Kidney (tissue), 14 donors: Measurements from ENCODE around the gene CDR2L. TPM values are rescaled to one million over a fixed set of nuclear protein-coding genes. Genes with fewer than 3 reads are reported as not detected.
A peak's percentile ranks its signal among the peaks of the same experiment; 100 is the strongest.

Experiments used
- DNase-seq, 5 donors: peaks; one replicate each; pipeline ENCODE4 v3.0.0-alpha.2; 2013 to 2020
- FAIRE-seq: peaks from 2 replicates; lab custom pipeline; 2012; peaks lifted over from hg19 to GRCh38; lab: Jason Lieb, UNC
- H3K27ac ChIP-seq, 2 donors: one replicate each; pipeline ENCODE4 v1.7.0; 2013; ENCODE audit warnings: low read depth in 2 of 2, low read length in 2 of 2, inconsistent platforms in 1 of 2
- H3K27me3 ChIP-seq: one replicate; pipeline ENCODE4 v1.7.1; 2013; ENCODE audit warnings: low read length, inconsistent platforms; ENCODE audit not compliant: control insufficient read depth, insufficient read depth
- H3K36me3 ChIP-seq, 3 donors: one replicate each; pipeline versions ENCODE4 v1.7.0 to v1.7.1; 2013; ENCODE audit warnings: low read length in 3 of 3, control low read depth in 1 of 3, inconsistent platforms in 1 of 3; ENCODE audit not compliant: insufficient read depth in 3 of 3, control insufficient read depth in 2 of 3
- H3K4me1 ChIP-seq, 3 donors: one replicate each; pipeline versions ENCODE4 v1.7.0 to v1.7.1; 2013; ENCODE audit warnings: low read length in 3 of 3, inconsistent platforms in 1 of 3, low read depth in 1 of 3; ENCODE audit not compliant: control insufficient read depth in 2 of 3, insufficient read depth in 2 of 3
- H3K4me3 ChIP-seq, 3 donors: one replicate each; pipeline versions ENCODE4 v1.7.0 to v1.8.1; 2013; ENCODE audit warnings: low read length in 3 of 3, control low read depth in 1 of 3, inconsistent platforms in 1 of 3
- H3K9ac ChIP-seq, 3 donors: one replicate each; pipeline versions ENCODE4 v1.7.0 to v1.7.1; 2013; ENCODE audit warnings: low read length in 3 of 3, control low read depth in 1 of 3, inconsistent platforms in 1 of 3
- H3K9me3 ChIP-seq, 3 donors: one replicate each; pipeline versions ENCODE4 v1.7.0 to v1.7.1; 2013; ENCODE audit warnings: low read length in 3 of 3, control low read depth in 1 of 3, inconsistent platforms in 1 of 3; ENCODE audit not compliant: control insufficient read depth in 2 of 3, insufficient read depth in 1 of 3
- CTCF ChIP-seq: IDR thresholded peaks from 3 replicates; pipeline ENCODE4 v1.5.1; 2012; ENCODE audit warnings: mild to moderate bottlenecking, moderate library complexity, borderline replicate concordance; ENCODE audit not compliant: insufficient read depth; ENCODE audit errors: extremely low read depth
- intact Hi-C: fragments of 100-400 bp; cut with DNase I; formaldehyde crosslinking; loops from one replicate; pipeline ENCODE4 v1.11.1; 2022
- polyA plus RNA-seq: library from polyadenylated mRNA; stranded (reverse); fragments of 350-450 nt; fragmentation: Illumina TruSeq; extraction: RNeasy Lipid Tissue Mini Kit (QIAGEN cat#74804); gene quantifications from one replicate; pipeline ENCODE4 v1.2.3, GENCODE V29; 2014; ENCODE audit warnings: low read depth, low replicate concordance; ENCODE audit not compliant: insufficient read depth
- total RNA-seq: library from RNA; stranded (reverse); fragmentation: NEBNext Ultra II Directional; extraction: Animal tissue kit (Norgen Biotek cat#: 25700); gene quantifications from one replicate; pipeline ENCODE4 v1.2.1, GENCODE V29; 2021
- donor health status: control.
- donor health status: control.
- donor health status: control.
- donor health status: control.
- donor health status: control.
- donor health status: DM: yes; HTN: yes; CAD: no.
- donor health status: Normal renal cell carcinoma (clear cell type).

CDR2L gene
- total and polyA plus RNA-seq, 2 donors from 2014 or later: 12.5 to 29.3 TPM

GRCh38 chr17:75012346-75013091 lies 25.1 kb downstream of the CDR2L start, which contains the start of gene MRPL58:
MRPL58 (plus strand) TSS chr17:75012670; CDS start chr17:75012687, 17 bp downstream.
- FAIRE-seq (no peak), DNase-seq (peak; percentile 94 to 96 (median 94))
- Histone ChIP-seq H3K4me1 (peaks cover 4 to 16% (median 9%) of the 10 kb centered on the region in 3 donors), H3K9ac (peak within 1 kb of the TSS; percentile 80 to 90 (median 82)), H3K27ac (peak within 1 kb of the TSS; percentile 66 to 76), H3K27me3 (no peaks in the 10 kb centered on the region), H3K9me3 (no peaks in the 10 kb centered on the region), H3K4me3 (peak within 1 kb of the TSS; percentile 87 to 92 (median 91)), H3K36me3 (peaks cover 0 to 5% (median 4%) of the 10 kb centered on the region in 3 donors)
- peak; percentile 44 for TF ChIP-seq CTCF
- intact Hi-C loops: no loop called here

- TF ChIP-seq CTCF: no peak
- peak overlapping the region; percentile 66 to 76 for H3K27ac ChIP-seq
- FAIRE-seq (no peak), DNase-seq (no peak)
- H3K4me1 ChIP-seq: peaks cover 4 to 16% (median 9%) of the 10 kb centered on the region in 3 donors
- intact Hi-C loops: no loop called here
- H3K4me3 ChIP-seq: peak overlapping the region; percentile 87 to 92 (median 91)
- peaks cover 0 to 5% (median 4%) of the 10 kb centered on the region in 3 donors for H3K36me3 ChIP-seq
- no peaks in the 10 kb centered on the region for H3K27me3 ChIP-seq
- H3K9ac ChIP-seq: peak overlapping the region; percentile 80 to 90 (median 82)
- no peaks in the 10 kb centered on the region for H3K9me3 ChIP-seq
Observed at GRCh38 chr17:75013092-75013559, 25.7 kb downstream of the CDR2L start.

- no peak overlapping the region for H3K4me3 ChIP-seq
- intact Hi-C loops: no loop called here
- no peaks in the 10 kb centered on the region for H3K9me3 ChIP-seq
- peaks cover 0 to 25% (median 11%) of the 10 kb centered on the region in 3 donors for H3K36me3 ChIP-seq
- FAIRE-seq (no peak), DNase-seq (no peak)
- H3K27me3 ChIP-seq: no peaks in the 10 kb centered on the region
- no peak overlapping the region for H3K27ac ChIP-seq
- H3K4me1 ChIP-seq: no peaks in the 10 kb centered on the region
- no peak overlapping the region for H3K9ac ChIP-seq
- TF ChIP-seq CTCF: no peak
Observed at GRCh38 chr17:75019146-75019545, 31.7 kb downstream of the CDR2L start.
